ENCODE measurements around the gene RORC. TPM values are rescaled to one million over a fixed set of nuclear protein-coding genes. Genes with fewer than 3 reads are reported as not detected.
"Not testable (repeated sequence)": the region's sequence is repeated elsewhere in the genome, so short reads cannot be mapped to it uniquely, and the experiment has no call there.

Gene RORC
- total RNA-seq, 1 donor from 2014 or later: under 0.01 TPM

DNA sequence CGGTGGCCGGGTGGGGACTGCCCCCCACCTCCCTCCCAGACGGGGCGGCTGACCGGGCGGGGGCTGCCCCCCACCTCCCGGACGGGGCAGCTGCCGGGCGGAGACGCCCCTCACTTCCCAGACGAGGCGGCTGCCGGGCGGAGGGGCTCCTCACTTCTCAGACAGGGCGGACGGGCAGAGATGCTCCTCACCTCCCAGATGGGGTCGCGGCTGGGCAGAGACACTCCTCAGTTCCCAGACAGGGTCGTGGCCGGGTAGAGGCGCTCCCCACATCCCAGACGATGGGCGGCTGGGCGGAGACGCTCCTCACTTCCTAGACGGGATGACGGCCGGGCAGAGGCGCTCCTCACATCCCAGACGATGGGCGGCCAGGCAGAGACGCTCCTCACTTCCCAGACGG, 62.3 kb downstream of the RORC start:
- not testable (repeated sequence) for DNase-seq

DNA sequence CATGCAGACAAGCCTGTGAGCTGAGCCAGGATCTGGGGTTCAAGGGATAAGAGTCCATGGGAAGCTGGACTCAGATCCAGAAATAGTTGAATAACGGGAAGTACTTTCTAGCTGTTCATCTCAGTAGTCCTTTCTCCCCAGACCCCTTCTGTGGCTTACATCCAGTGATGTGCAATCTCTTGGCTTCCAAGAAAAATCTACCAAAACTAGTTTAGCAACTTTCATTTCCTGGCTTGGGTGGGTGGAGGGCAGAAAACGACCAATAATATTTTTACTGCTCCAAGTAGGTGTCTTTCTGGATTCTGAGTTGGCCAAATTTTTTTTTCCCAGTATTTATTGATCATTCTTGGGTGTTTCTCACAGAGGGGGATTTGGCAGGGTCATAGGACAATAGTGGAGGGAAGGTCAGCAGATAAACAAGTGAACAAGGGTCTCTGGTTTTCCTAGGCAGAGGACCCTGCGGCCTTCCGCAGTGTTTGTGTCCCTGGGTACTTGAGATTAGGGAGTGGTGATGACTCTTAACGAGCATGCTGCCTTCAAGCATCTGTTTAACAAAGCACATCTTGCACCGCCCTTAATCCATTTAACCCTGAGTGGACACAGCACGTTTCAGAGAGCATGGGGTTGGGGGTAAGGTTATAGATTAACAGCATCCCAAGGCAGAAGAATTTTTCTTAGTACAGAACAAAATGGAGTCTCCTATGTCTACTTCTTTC, 63.1 kb downstream of the RORC start:
- not testable (repeated sequence) for DNase-seq

DNA sequence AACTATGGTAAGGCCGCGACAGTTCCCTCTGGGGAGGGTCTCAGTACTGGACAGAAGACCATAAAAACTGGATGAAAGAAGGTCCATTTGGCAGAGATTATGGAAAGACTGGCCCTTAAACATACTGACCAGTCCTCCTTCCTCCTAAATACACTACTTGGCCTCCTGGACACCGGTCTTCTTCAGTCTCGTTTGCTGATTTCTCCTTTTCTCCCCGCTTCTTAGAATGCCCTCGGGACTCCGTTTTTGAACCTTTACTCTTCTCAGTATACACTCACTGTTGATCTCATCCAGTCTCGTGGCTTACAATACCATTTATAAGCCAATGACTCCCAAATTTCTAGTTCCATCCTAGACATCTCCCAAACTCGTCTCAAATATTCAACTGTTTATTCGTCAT, 67.6 kb downstream of the RORC start:
- no peak for DNase-seq

DNA sequence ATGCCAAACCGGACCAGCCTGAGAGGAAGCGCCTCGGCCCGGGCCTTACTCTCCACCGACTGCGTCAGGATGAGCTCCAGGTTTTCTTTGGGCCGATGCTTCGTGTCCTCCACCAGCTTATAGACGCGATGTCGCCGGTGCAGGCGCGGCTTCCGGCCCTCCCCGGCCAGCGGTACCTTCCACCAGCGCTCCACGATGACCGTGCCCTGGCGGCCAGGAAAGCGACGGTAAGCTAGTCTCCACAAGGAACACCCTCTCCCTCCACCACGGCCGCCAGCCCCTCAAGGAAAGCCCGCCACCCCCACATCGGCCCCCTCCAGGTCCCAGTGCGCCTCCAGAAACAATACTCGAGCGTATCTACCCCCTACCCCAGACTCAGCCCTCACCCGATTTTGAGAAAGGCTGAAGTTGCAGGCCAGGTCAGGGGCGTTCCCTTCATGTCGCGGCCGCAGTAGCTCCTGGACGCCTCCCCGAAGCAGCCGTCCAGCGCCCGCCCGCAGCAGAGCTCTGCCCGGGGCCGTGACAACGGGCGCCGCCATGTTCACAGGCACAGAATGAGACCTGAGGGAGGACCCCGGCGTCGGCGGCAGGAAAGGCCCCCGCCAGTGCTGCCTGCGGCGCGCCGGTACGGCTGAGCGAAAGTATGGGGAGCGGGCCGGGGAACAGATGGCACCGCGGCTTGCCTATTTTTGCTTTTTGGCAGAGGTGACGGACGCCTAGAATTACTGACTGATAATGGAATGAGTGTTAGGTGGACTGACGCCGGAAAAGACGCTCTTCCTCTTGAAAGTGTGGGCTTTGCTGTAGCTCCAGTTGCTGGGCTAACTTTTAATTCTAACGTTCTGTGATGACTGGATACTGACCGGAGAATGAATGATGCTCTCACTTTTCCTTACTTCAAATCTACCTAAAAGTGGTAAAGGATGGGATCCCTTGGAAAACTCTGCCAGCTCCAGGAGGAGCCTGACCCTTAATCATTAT, 68.4 kb downstream of the RORC start, which contains the start of gene MRPL9:
MRPL9 (minus strand) TSS at position 556 of the 981 bp plus-strand sequence; CDS start at position 539, 17 bp downstream.
- peak; percentile 80 for DNase-seq

DNA sequence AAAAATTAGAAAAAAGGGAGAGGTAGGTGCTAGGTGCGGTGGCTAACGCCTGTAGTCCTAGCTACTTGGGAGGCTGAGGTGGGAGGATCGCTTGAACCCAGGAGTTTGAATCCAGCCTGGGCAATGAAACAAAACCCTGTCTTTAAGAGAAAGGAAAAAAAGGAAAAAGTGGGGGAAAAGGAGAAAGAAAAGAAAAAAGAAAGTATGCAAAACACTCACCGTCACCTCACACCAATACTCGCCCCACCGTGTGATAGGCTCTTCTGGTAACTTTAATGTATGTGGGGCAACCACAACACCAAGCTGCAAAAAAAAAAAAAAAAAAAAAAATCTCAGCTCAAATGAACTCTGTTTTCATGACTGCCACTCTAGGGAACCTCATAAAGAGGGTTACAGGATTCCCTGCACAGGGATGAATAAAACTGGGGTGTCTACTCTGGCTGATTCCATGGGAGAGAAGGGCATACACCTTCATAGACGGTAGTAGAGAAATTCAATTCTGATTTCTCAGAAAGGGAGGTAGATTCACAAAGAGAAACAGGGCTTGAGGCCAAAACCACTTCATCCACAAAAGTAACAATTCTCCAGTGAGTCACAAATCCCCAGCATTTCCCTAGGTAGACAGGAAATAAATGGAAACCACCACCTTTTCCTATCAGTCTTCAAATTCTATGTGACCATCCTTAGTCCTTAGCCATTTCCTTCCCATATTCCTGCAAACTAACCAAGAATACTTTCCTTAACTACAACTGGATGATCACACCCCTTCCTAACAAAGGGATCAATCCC, 70.8 kb downstream of the RORC start:
- DNase-seq: peak; percentile 20

DNA sequence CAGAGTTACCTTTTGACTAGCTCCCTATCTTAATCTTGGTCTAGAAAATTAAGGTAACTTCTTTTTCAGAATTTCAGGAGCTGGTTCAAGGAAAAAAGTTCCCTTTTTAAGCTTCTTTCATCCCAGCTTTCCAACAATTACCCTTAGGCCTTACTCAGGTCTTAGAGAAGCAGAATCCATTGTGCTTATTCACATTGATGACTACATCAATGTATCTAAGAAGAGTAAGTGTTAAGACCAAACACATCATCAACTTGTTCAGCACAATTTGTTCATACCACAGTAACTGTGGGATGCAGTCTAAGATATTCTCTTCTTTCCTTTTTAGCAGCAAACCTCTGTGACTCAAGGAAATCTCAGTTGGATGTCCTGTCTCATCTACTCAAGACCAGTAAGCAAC, 72.4 kb downstream of the RORC start:
- no peak for DNase-seq

DNA sequence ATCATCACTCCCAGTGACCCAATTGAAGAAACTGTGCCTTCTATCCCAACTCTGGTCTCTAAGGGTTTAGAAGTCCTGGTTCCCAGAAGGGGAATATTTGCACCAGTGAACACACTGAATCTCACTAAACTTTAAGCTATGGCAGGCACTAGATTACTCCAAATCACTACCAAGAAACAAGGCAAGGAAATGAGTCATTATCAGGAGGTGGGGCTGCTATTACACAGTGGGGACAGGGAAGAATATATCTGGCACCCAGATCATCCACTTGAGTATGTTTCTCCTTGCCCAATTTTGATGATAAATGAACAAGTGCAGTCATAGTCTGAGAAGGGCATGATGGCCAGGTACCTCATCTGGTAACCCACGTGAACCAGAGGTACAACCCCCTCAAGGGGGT, 75.3 kb downstream of the RORC start:
- DNase-seq: peak; percentile 66

Other genes with a start within 250 kb of the RORC start
- gene SNX27, start 219.8 kb downstream of the RORC start, total RNA-seq: 15.8 and 24.3 TPM in 2 replicates
- gene CELF3, start 115.0 kb downstream of the RORC start, total RNA-seq: not detected in 2 replicates
- gene RIIAD1, start 110.3 kb downstream of the RORC start, total RNA-seq: not detected in 2 replicates
- 92.7 and 97.3 TPM in 2 replicates for gene MRPL9, start 68.3 kb downstream of the RORC start, total RNA-seq
- gene TDRKH, start 41.3 kb downstream of the RORC start, total RNA-seq: 4.6 and 9.6 TPM in 2 replicates
- gene LINGO4, start 26.4 kb downstream of the RORC start, total RNA-seq: not detected in 2 replicates
- 0.09 TPM in 1 of 2 replicates, not detected in the other for gene C2CD4D, start 8.0 kb upstream of the RORC start, total RNA-seq
- gene THEM5, start 21.9 kb upstream of the RORC start, total RNA-seq: 0.17 TPM in 1 of 2 replicates, not detected in the other
- gene THEM4, start 77.7 kb upstream of the RORC start, total RNA-seq: 5.1 and 12.1 TPM in 2 replicates
- 148 and 239 TPM in 2 replicates for gene S100A10, start 162.1 kb upstream of the RORC start, total RNA-seq
- gene S100A11, start 205.2 kb upstream of the RORC start, total RNA-seq: 12.3 and 24.6 TPM in 2 replicates

Data from dermis blood vessel endothelial cell (primary cell).